Measurements from ENCODE around the gene CCDC34. TPM values are rescaled to one million over a fixed set of nuclear protein-coding genes. Genes with fewer than 3 reads are reported as not detected.

CCDC34 gene
- total and polyA plus RNA-seq, 8 donors, result 0.89 to 65.8 (median 7.0) TPM; not detected in 1

DNA sequence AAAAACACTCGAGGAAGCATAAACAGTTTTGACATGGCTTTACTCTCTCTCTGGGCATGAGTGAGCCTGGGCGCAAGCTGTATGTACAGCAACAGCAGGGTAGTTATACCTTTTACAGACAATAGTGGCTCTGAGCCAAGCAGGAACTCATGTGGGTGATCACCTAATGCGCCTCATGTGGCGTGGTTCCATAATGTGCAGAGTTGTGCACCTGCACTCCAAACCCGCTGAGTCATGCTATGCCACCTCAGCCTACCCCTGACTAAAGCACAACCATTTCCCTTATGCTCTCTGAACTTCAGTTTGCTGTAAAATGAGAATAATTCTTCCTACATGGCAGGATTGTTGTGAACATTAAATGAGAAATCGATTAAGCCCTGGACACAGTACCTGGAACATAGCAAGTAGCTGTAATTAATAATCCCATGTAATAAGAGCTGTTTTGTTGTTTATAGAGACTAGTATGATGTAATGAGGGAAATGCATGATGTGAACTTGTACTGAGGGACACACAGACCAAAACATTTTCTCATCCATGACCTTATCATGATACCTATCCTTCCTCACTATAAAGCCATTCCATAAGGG, 71.6 kb downstream of the CCDC34 start:
- peak; percentile 38 to 55 for DNase-seq
- no peak for TF ChIP-seq CTCF (IDR thresholded peaks at IDR 0.05)
- TF ChIP-seq POLR2AphosphoS5 (IDR thresholded peaks at IDR 0.05), result no peak
- TF ChIP-seq EP300 (IDR thresholded peaks at IDR 0.05), result no peak
- TF ChIP-seq POLR2A (IDR thresholded peaks at IDR 0.05), result no peak
- whole genome bisulfite sequencing, 5 donors, result 91 to 99% (median 93%) methylated on average over 6 of the region's 6 CpGs
- no peak overlapping the region for H3K4me3 ChIP-seq
- peak overlapping the region in 2 of 5 donors; percentile 46 to 52 for H3K27ac ChIP-seq
- no peaks in the 10 kb centered on the region for H3K36me3 ChIP-seq
- intact Hi-C loops (cut with DNase I; ENCODE audit: low total_unique reads), result loop anchor here (5.0 to 10.0 kb wide), 2 partner anchors 104 to 183 kb away; partner anchors contain the start of gene LGR4
- H3K27me3 ChIP-seq, result no peaks in the 10 kb centered on the region
- peaks cover 0 to 5% (median 1%) of the 10 kb centered on the region in 4 donors for H3K9me3 ChIP-seq
- H3K4me1 ChIP-seq, result peaks cover 0 to 2% (median 0%) of the 10 kb centered on the region in 4 donors

GRCh38 chr11:27290261-27291050, 72.6 kb downstream of the CCDC34 start:
- H3K4me3 ChIP-seq, result no peak overlapping the region
- H3K27me3 ChIP-seq, result no peaks in the 10 kb centered on the region
- intact Hi-C loops (cut with DNase I; ENCODE audit: low total_unique reads), result loop anchor here (5.0 to 10.0 kb wide), 2 partner anchors 103 to 184 kb away; partner anchors contain the start of gene LGR4
- no peak overlapping the region for H3K27ac ChIP-seq
- H3K36me3 ChIP-seq, result no peaks in the 10 kb centered on the region
- no peaks in the 10 kb centered on the region for H3K4me1 ChIP-seq
- 72 to 82% (median 75%) methylated on average over 4 of the region's 4 CpGs for WGBS, 5 donors
- no peak for TF ChIP-seq EP300 (IDR thresholded peaks at IDR 0.05)
- no peak for TF ChIP-seq POLR2A (IDR thresholded peaks at IDR 0.05)
- no peak for TF ChIP-seq CTCF (IDR thresholded peaks at IDR 0.05)
- TF ChIP-seq POLR2AphosphoS5 (IDR thresholded peaks at IDR 0.05), result no peak
- H3K9me3 ChIP-seq, result peaks cover 0 to 5% (median 1%) of the 10 kb centered on the region in 4 donors
- no peak for DNase-seq

Other genes with a start within 250 kb of the CCDC34 start
- 100 to 1,000 TPM in 1 of 5 donors, 10 to 100 TPM in 4; 29.2 to 236 (median 57.9) TPM for gene LGR4, start 109.6 kb upstream of the CCDC34 start, total RNA-seq
- gene LGR4, start 109.6 kb upstream of the CCDC34 start, polyA plus RNA-seq, result 1 to 10 TPM; 5.6 to 7.6 (median 6.6) TPM
- 100 to 1,000 TPM in 1 of 5 donors, 10 to 100 TPM in 4; 12.7 to 106 (median 29.9) TPM for gene LIN7C, start 143.6 kb upstream of the CCDC34 start, total RNA-seq
- 1 to 10 TPM; 7.2 to 9.0 (median 7.8) TPM for gene LIN7C, start 143.6 kb upstream of the CCDC34 start, polyA plus RNA-seq

Measured in stomach (tissue), 9 donors.